AG04450 (cell line): ENCODE data around the gene MAL. TPM values are rescaled to one million over a fixed set of nuclear protein-coding genes. Genes with fewer than 3 reads are reported as not detected.

Source experiments
- CTCF ChIA-PET: fragments of 300-600, 350-600 bp; formaldehyde crosslinking; extraction: SDS; loops from one replicate; lab custom pipeline; 2022; ENCODE audit warnings: antibody characterized with exemption, inconsistent platforms; lab: Charles Lee
- POLR2A ChIA-PET: fragments of 350-600 bp; formaldehyde crosslinking; extraction: SDS; loops from one replicate; lab custom pipeline; 2021; ENCODE audit warnings: antibody characterized with exemption, inconsistent platforms; lab: Yijun Ruan, JAX
- DNase-seq: peaks from one replicate; pipeline ENCODE4 v3.0.0-alpha.2; 2011; ENCODE audit warnings: low read depth, low spot score
- H3K27ac ChIP-seq: one replicate; pipeline ENCODE4 v1.5.1; 2012; ENCODE audit warnings: low read depth, low read length, control low read depth
- H3K27me3 ChIP-seq: one replicate; pipeline ENCODE4 v1.6.0; 2012; ENCODE audit warnings: low read length; ENCODE audit not compliant: control insufficient read depth, insufficient read depth
- H3K4me3 ChIP-seq: 2 replicates; pipeline ENCODE4 v1.5.1; 2011; ENCODE audit warnings: mild to moderate bottlenecking, low read depth, low read length, control low read depth
- H3K9me3 ChIP-seq: 2 replicates; pipeline ENCODE4 v1.5.1; 2012; ENCODE audit warnings: low read length; ENCODE audit not compliant: control insufficient read depth, insufficient read depth
- polyA plus RNA-seq: library from polyadenylated mRNA; depleted of rRNA; stranded (reverse); fragments of >200 nt; gene quantifications from 2 replicates; pipeline ENCODE4 v1.2.3, GENCODE V29; 2011
- TF ChIP-seq, protein P1 (sequence below): IDR thresholded peaks from 2 replicates; pipeline ENCODE4 v1.5.1; 2011; ENCODE audit warnings: low read depth, low read length, control low read depth, inconsistent platforms

Gene MAL
- polyA plus RNA-seq, 1 experiment = not detected

DNA sequence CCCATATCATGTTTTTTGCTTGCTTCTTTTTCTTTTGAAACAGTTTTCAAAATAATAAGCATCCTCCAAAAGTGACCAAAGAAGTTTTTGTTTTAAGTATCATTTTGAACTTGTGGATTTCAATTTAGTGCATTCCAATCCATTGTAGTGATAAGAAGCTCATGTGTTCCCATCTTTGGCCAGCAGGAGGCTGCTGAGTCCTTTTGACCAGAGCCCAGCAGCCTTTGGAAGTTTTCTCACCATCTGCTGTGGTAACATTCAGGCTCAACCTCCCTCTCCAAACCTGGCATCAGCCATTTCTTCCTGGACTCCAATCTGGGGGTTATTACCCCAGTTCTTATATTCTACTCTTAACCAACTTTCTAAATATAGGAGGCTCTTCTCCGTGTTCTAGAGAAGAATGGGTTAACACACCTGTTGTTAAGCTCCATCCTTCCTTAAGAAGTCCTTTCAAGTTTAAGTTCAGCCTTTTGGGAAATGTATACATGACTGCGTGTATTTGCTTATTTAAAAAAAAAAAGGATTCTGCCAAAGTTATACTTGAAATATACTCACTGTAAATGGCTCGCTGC, 39.0 kb upstream of the MAL start:
- no peaks in the 10 kb centered on the region for H3K9me3 ChIP-seq
- H3K4me3 ChIP-seq = no peak overlapping the region
- TF ChIP-seq, protein P1, sequence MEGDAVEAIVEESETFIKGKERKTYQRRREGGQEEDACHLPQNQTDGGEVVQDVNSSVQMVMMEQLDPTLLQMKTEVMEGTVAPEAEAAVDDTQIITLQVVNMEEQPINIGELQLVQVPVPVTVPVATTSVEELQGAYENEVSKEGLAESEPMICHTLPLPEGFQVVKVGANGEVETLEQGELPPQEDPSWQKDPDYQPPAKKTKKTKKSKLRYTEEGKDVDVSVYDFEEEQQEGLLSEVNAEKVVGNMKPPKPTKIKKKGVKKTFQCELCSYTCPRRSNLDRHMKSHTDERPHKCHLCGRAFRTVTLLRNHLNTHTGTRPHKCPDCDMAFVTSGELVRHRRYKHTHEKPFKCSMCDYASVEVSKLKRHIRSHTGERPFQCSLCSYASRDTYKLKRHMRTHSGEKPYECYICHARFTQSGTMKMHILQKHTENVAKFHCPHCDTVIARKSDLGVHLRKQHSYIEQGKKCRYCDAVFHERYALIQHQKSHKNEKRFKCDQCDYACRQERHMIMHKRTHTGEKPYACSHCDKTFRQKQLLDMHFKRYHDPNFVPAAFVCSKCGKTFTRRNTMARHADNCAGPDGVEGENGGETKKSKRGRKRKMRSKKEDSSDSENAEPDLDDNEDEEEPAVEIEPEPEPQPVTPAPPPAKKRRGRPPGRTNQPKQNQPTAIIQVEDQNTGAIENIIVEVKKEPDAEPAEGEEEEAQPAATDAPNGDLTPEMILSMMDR = peak; percentile 85
- peak; percentile 38 for DNase-seq
- ChIA-PET CTCF (interaction anchor here (0.6 to 3.0 kb wide), 20 partner anchors 8 to 359 kb away, joined by 3 to 21 read pairs (median 5); partner anchors contain the start of gene MRPS5), POLR2A (no interaction called here)
- no peaks in the 10 kb centered on the region for H3K27me3 ChIP-seq
- H3K27ac ChIP-seq = no peak overlapping the region

GRCh38 chr2:94987074-94988020, 38.2 kb upstream of the MAL start:
- CTCF ChIA-PET = interaction anchor here (1.2 to 3.0 kb wide), 12 partner anchors 9 to 135 kb away, joined by 3 to 21 read pairs (median 6); partner anchors contain the start of gene MRPS5
- no peaks in the 10 kb centered on the region for H3K27me3 ChIP-seq
- no peak for DNase-seq

DNA sequence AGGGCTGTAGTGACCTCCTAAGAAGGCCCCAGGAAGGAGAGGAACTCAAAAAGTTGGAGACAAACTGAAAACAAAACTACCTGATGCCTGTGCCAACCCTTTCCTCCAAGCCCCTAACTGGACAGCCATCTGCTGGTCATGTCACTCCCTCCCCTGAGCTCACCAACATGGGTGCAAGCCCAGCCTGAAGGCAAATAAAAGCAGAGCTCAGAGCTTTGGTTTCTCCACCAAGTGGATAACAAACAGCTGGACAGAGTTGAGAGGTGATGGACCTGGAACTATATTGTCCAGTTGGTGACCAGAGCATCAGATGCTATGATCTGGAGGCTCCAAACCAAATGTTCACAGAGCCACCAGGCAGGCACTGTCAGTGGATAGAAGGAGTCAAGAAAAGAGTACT, 34.6 kb upstream of the MAL start:
- H3K4me3 ChIP-seq = no peak overlapping the region
- ChIA-PET CTCF (no interaction called here), POLR2A (no interaction called here)
- no peak for DNase-seq
- TF ChIP-seq, protein P1 = no peak
- H3K27me3 ChIP-seq = no peaks in the 10 kb centered on the region
- H3K27ac ChIP-seq = no peak overlapping the region
- no peaks in the 10 kb centered on the region for H3K9me3 ChIP-seq

More at GRCh38 chr2:94987074-94988020, 38.2 kb upstream of the MAL start:
- TF ChIP-seq, protein P1 = no peak
- Histone ChIP-seq H3K9me3 (no peaks in the 10 kb centered on the region), H3K27ac (no peak overlapping the region), H3K4me3 (no peak overlapping the region)
- POLR2A ChIA-PET = no interaction called here

DNA sequence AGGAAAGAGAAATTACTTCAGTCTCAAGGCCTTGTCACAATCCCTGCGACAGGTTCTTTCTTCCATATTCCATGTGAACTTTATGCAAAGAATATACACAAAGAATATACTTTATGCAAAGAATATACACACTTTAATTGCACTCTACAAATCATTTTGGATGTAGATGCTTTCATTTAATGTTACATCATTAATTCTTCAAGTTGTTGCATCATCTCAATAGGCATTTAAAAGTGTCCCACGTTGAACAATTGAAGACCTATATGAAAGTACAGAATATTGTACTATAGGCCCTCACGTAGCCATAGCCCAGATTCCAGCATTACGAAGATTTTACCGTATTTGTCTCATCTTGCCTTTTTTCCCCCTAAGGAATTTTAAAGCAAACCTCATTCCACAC, 33.1 kb upstream of the MAL start:
- CTCF ChIA-PET = no interaction called here
- Histone ChIP-seq H3K27ac (no peak overlapping the region), H3K9me3 (no peaks in the 10 kb centered on the region), H3K27me3 (no peaks in the 10 kb centered on the region), H3K4me3 (no peak overlapping the region)
- DNase-seq = no peak
- TF ChIP-seq, protein P1 = no peak
- POLR2A ChIA-PET = no interaction called here
